SH-SY5Y (cell line): ENCODE results near the gene PPP2R2B.

Experiments
- GATA2 ChIP-seq: IDR thresholded peaks from 2 replicates; pipeline ENCODE4 v1.6.1; 2011; ENCODE audit warnings: mild to moderate bottlenecking, low read depth, low read length
- GATA3 ChIP-seq: IDR thresholded peaks from 2 replicates; pipeline ENCODE4 v1.6.1; 2011; ENCODE audit warnings: low read depth, mild to moderate bottlenecking, low read length, moderate library complexity

The PPP2R2B gene

DNA sequence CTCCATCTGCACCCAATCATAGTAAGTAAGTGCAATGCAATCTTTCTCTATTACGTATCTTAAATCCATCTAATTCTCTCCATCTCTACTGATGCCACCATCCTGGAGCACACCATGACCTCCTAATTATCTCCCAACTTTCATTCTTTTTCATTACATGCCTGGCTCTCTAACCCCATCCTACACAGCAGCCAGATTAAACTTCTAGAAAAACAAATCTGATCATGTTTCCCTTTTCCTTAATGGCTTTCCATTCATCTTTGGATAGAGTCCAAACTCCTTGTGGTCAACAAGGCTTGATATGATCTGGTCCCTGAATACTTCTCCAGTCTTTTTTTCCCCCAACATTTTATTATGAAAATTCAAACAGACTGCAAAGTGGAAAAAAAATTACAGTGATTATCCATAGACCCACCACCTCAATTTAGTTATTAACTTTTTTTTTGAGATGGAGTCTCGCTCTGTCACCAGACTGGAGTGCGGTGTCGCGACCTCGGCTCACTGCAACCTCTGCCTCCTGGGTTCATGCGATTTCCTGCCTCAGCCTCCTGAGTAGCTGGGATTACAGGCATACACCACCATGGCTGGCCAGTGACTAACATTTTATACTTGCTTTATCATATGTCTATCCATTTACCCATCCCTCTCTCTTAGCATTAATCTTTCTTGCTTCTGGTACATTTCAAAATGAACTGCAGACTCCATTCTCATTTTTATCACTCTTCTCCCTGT lies 5.2 kb downstream of the PPP2R2B start:
- TF ChIP-seq GATA2: no peak
- TF ChIP-seq GATA3: no peak

GRCh38 chr5:146872188-146872587 lies 6.4 kb downstream of the PPP2R2B start:
- TF ChIP-seq GATA3: no peak
- TF ChIP-seq GATA2: no peak

DNA sequence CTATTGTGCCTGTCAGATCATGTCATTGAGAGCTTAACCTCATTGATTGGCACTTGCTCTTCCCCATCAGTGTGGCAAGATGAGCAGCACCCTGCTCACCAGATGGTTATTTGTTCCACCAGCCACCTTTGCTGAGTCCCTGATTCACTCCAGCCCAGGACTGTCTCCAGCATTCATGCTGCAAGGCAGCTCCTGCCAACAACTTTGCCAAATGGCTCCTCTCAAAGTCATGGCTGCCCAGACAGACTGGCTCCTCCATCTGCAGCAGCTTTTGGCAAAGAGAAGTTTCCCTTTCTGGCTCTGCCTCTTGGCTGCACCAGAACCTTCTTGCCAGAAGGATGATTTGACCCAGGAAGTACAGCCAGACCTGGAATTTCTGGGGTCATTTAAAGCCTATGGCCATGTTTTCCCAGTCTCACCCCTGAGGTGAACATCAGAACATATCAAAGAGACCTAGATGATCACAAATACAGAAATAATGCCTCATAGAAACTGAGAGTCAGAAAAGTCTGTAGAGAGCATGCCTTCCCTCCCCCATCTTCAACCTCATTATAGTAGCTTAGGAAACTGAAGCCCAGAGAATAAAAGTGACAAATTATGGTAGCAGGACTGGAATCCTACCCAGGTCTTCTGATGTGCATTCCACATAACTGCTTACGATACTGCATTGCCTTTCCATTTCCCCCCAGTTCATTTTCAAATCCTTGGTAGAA lies 10.4 kb downstream of the PPP2R2B start:
- TF ChIP-seq GATA2: no peak
- no peak for TF ChIP-seq GATA3

GRCh38 chr5:146866263-146866662 lies 12.3 kb downstream of the PPP2R2B start:
- no peak for TF ChIP-seq GATA3

GRCh38 chr5:146862641-146863040 lies 15.9 kb downstream of the PPP2R2B start:
- no peak for TF ChIP-seq GATA3

- TF ChIP-seq GATA3: no peak
- no peak for TF ChIP-seq GATA2
Measured at GRCh38 chr5:146860213-146860893, 18.2 kb downstream of the PPP2R2B start.

GRCh38 chr5:146852089-146852488 lies 26.5 kb downstream of the PPP2R2B start:
- TF ChIP-seq GATA2 (no peak), GATA3 (no peak)

GRCh38 chr5:146851133-146851532 lies 27.4 kb downstream of the PPP2R2B start:
- no peak for TF ChIP-seq GATA3

- TF ChIP-seq GATA3: no peak
- TF ChIP-seq GATA2: no peak
Measured at GRCh38 chr5:146849694-146850303, 28.8 kb downstream of the PPP2R2B start.

GRCh38 chr5:146848133-146848532 lies 30.4 kb downstream of the PPP2R2B start:
- TF ChIP-seq GATA3 (no peak), GATA2 (no peak)

GRCh38 chr5:146840016-146840415 lies 38.5 kb downstream of the PPP2R2B start:
- TF ChIP-seq GATA2: no peak
- no peak for TF ChIP-seq GATA3

- TF ChIP-seq GATA3 (no peak), GATA2 (no peak)
Measured at GRCh38 chr5:146836226-146836842, 42.2 kb downstream of the PPP2R2B start.

DNA sequence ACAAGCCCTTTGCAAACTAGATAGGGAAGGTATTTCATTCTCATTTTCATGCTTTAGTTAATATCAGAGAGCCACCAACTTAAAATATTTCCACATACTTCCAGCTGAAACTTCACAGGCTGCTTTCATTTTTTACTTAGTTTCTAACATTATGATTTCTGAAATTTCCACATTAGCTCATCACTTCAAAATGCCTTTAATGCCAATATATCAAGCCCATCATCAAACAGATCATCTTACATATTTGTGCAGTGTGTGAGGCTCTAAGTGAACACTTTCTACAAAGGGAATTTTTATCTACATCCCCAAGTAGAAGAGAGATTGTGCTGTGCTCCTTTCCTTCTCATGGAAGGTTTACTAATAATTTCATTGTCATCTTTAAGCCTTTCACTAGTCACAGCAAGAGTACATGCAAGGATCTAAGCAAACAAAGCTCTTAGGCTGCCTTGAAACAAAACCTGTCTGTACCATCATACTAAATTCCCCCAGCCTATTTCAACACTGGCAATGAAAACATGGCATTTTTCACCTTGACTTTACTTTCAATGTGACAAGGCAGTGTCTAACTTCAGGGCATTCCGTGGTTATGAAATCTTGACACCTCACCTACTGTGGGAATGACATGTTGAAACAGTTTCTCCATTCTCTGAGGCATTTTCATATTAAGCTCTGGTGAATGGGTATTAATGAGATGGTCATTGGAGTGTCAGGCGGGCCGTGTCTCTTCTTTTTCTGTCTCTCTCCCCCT lies 45.4 kb downstream of the PPP2R2B start:
- TF ChIP-seq GATA2 (no peak), GATA3 (no peak)
